ENCODE data around the gene ATPAF2. TPM values are rescaled to one million over a fixed set of nuclear protein-coding genes. Genes with fewer than 3 reads are reported as not detected.

The ATPAF2 gene
- total and polyA plus RNA-seq, 2 donors (not counting 3 experiments of a cell fraction or from before 2014, with no cell fraction given) = 23.2 to 35.7 TPM

DNA sequence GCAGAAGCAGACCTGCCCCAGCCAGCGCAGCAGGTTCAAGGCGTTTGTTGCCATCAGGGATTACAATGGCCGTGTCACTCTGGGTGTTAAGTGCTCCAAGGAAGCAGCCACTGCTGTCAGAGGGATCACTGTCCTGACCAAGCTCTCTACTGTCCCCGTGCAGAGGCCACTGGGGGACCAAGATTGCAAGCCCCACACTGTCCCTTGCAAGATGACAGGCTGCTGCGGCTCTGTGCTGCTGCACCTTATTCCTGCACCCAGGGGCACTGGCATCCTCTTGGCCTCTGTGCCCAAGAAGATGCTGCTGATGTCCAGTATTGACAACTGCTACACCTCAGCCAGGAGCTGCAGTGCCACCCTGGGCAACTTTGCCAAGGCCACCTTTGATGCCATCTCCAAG lies 27.7 kb downstream of the ATPAF2 start:
- Histone ChIP-seq H3K9me1 (replicated peaks; ENCODE audit: control insufficient read depth, extremely low read depth, insufficient read depth, low read length) (no peaks in the 10 kb centered on the region), H2AFZ (ENCODE audit: low read depth, low read length) (no peak overlapping the region), H3K79me2 (ENCODE audit: control insufficient read depth, insufficient read depth, low read length) (no peaks in the 10 kb centered on the region), H3K4me2 (ENCODE audit: insufficient read depth, low read length) (no peak overlapping the region), H3K27ac (ENCODE audit: insufficient read depth, low read depth, low read length) (no peak overlapping the region), H4K20me1 (replicated peaks; ENCODE audit: control insufficient read depth, extremely low read depth, insufficient read depth, low read length) (no peaks in the 10 kb centered on the region), H3K9ac (replicated peaks; ENCODE audit: extremely low read depth, insufficient read depth, low read length) (no peak overlapping the region), H3K4me3 (replicated peaks in 1 of 3; ENCODE audit: insufficient read depth in 1 of 3, low read depth in 1 of 3, low read length in 3 of 3) (no peak overlapping the region), H3K36me3 (ENCODE audit: control insufficient read depth in 2 of 2, extremely low read depth in 1 of 2, insufficient read depth in 2 of 2, low read length in 2 of 2) (peaks cover 0 to 4% of the 10 kb centered on the region in 2 experiments), H3K27me3 (ENCODE audit: control insufficient read depth in 2 of 2, insufficient read depth in 2 of 2, low read length in 2 of 2) (no peaks in the 10 kb centered on the region), H3K4me1 (ENCODE audit: control insufficient read depth, extremely low read depth, insufficient read depth, low read length) (no peaks in the 10 kb centered on the region), H3K9me3 (replicated peaks; ENCODE audit: control insufficient read depth, insufficient read depth, low read length) (no peaks in the 10 kb centered on the region)
- no peak for TF ChIP-seq GATA2 (IDR thresholded peaks at IDR 0.05; ENCODE audit: insufficient read depth, insufficient read length, low read depth, low read length)
- TF ChIP-seq EZH2 (IDR thresholded peaks at IDR 0.05; ENCODE audit: borderline replicate concordance, low read depth, low read length, severe bottlenecking) = no peak
- TF ChIP-seq JUN (IDR thresholded peaks at IDR 0.05; ENCODE audit: borderline replicate concordance, insufficient read depth, insufficient read length, low read depth) = no peak
- TF ChIP-seq MYC (IDR thresholded peaks at IDR 0.05; ENCODE audit: low read depth, low read length) = no peak
- TF ChIP-seq, protein P1, sequence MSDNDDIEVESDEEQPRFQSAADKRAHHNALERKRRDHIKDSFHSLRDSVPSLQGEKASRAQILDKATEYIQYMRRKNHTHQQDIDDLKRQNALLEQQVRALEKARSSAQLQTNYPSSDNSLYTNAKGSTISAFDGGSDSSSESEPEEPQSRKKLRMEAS (IDR thresholded peaks at IDR 0.05; ENCODE audit: insufficient read depth, insufficient read length) = no peak
- TF ChIP-seq POLR2AphosphoS5 (IDR thresholded peaks at IDR 0.05; ENCODE audit: insufficient read depth, low read depth, low read length) = no peak
- DNase-seq (ENCODE audit: low read depth, low spot score) (no peak), FAIRE-seq (no peak)
- ChIA-PET POLR2A (no interaction called here), CTCF (no interaction called here)
- dilution Hi-C loops (cut with MboI; ENCODE audit: extremely low pct_ligation_motif_present, low sequenced_read_pairs) (no loop called here), intact Hi-C loops (cut with micrococcal nuclease) (no loop called here)
- BruUV-seq (replicated peaks) = no TSS peak

DNA sequence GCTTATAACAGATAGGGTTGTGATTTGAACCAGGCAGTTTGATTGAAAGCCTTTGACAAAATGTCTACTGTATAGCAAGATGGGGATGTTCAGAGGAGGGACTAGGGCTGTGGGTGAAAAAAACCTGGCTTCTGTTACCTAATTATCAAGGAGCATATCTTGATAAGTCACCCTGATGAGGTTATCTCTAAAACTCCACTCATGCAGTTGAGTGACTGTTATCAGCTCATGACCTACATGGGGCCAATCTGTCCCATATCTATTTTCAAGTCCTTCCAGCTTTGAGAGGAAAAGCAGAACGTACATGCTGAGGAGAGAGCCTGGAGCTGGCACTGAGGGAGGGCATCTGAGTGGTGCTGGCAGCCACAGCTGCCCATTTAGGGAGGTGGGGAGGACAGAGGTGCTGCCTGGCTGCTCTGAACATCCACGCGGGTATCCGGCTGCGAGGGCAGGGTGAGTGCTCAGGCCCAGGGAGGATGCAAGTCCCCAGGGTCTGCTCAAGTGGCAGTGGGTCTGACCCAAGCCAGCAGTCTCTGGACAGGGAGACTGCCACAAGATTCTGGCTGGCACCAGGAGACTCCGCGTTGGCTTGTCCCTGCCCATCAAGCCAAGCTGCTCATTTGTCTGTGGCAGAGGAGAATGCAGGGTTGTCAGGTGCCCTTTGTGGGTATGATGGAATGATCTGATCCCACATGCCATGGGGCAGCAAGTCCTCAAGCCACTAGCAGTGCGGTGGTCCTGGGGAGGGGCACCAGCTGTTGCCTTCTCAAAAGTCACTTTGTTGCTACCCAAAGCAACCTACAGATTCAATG lies 29.2 kb downstream of the ATPAF2 start:
- Histone ChIP-seq H2AFZ (ENCODE audit: low read depth, low read length) (no peak overlapping the region), H3K9ac (replicated peaks; ENCODE audit: extremely low read depth, insufficient read depth, low read length) (no peak overlapping the region), H3K36me3 (ENCODE audit: control insufficient read depth in 2 of 2, extremely low read depth in 1 of 2, insufficient read depth in 2 of 2, low read length in 2 of 2) (no peaks in the 10 kb centered on the region), H4K20me1 (replicated peaks; ENCODE audit: control insufficient read depth, extremely low read depth, insufficient read depth, low read length) (no peaks in the 10 kb centered on the region), H3K4me1 (ENCODE audit: control insufficient read depth, extremely low read depth, insufficient read depth, low read length) (no peaks in the 10 kb centered on the region), H3K27ac (ENCODE audit: insufficient read depth, low read depth, low read length) (no peak overlapping the region), H3K9me3 (replicated peaks; ENCODE audit: control insufficient read depth, insufficient read depth, low read length) (no peaks in the 10 kb centered on the region), H3K79me2 (ENCODE audit: control insufficient read depth, insufficient read depth, low read length) (no peaks in the 10 kb centered on the region), H3K4me2 (ENCODE audit: insufficient read depth, low read length) (no peak overlapping the region), H3K9me1 (replicated peaks; ENCODE audit: control insufficient read depth, extremely low read depth, insufficient read depth, low read length) (no peaks in the 10 kb centered on the region), H3K27me3 (ENCODE audit: control insufficient read depth in 2 of 2, insufficient read depth in 2 of 2, low read length in 2 of 2) (no peaks in the 10 kb centered on the region), H3K4me3 (replicated peaks in 1 of 3; ENCODE audit: insufficient read depth in 1 of 3, low read depth in 1 of 3, low read length in 3 of 3) (no peak overlapping the region)
- FAIRE-seq (no peak), DNase-seq (ENCODE audit: low read depth, low spot score) (no peak)
- no peak for TF ChIP-seq EZH2 (IDR thresholded peaks at IDR 0.05; ENCODE audit: borderline replicate concordance, low read depth, low read length, severe bottlenecking)
- no peak for TF ChIP-seq POLR2AphosphoS5 (IDR thresholded peaks at IDR 0.05; ENCODE audit: insufficient read depth, low read depth, low read length)
- TF ChIP-seq, protein P1 (IDR thresholded peaks at IDR 0.05; ENCODE audit: insufficient read depth, insufficient read length) = no peak
- TF ChIP-seq, protein P2, sequence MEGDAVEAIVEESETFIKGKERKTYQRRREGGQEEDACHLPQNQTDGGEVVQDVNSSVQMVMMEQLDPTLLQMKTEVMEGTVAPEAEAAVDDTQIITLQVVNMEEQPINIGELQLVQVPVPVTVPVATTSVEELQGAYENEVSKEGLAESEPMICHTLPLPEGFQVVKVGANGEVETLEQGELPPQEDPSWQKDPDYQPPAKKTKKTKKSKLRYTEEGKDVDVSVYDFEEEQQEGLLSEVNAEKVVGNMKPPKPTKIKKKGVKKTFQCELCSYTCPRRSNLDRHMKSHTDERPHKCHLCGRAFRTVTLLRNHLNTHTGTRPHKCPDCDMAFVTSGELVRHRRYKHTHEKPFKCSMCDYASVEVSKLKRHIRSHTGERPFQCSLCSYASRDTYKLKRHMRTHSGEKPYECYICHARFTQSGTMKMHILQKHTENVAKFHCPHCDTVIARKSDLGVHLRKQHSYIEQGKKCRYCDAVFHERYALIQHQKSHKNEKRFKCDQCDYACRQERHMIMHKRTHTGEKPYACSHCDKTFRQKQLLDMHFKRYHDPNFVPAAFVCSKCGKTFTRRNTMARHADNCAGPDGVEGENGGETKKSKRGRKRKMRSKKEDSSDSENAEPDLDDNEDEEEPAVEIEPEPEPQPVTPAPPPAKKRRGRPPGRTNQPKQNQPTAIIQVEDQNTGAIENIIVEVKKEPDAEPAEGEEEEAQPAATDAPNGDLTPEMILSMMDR (IDR thresholded peaks at IDR 0.05; ENCODE audit: extremely low read depth in 1 of 2, insufficient read depth in 1 of 2, low read depth in 1 of 2, low read length in 2 of 2) = no peak
- no peak for TF ChIP-seq MYC (IDR thresholded peaks at IDR 0.05; ENCODE audit: low read depth, low read length)
- no peak for TF ChIP-seq FOS (IDR thresholded peaks at IDR 0.05; ENCODE audit: borderline replicate concordance, insufficient read depth, low read length)
- TF ChIP-seq JUN (IDR thresholded peaks at IDR 0.05; ENCODE audit: borderline replicate concordance, insufficient read depth, insufficient read length, low read depth) = no peak
- TF ChIP-seq POLR2A (IDR thresholded peaks at IDR 0.05; ENCODE audit: low read depth, low read length) = no peak
- no peak for TF ChIP-seq GATA2 (IDR thresholded peaks at IDR 0.05; ENCODE audit: insufficient read depth, insufficient read length, low read depth, low read length)
- POLR2A ChIA-PET = no interaction called here
- dilution Hi-C loops (cut with MboI; ENCODE audit: extremely low pct_ligation_motif_present, low sequenced_read_pairs) = no loop called here
- CTCF ChIA-PET = no interaction called here
- BruUV-seq (replicated peaks) = no TSS peak
- intact Hi-C loops (cut with micrococcal nuclease) = no loop called here

Data from endothelial cell of umbilical vein (primary cell).